HFFc6 (cell line): ENCODE results near the gene SPRED1. TPM values are rescaled to one million over a fixed set of nuclear protein-coding genes. Genes with fewer than 3 reads are reported as not detected.
A peak's percentile ranks its signal among the peaks of the same experiment; 100 is the strongest.

ENCODE experiments used
- DNase-seq: peaks from one replicate; pipeline ENCODE4 v3.0.0-alpha.2; 2018
- H3K27ac Mint-ChIP-seq: 2 replicates; pipeline ENCODE4 v1.8.0; 2020; ENCODE audit warnings: mild to moderate bottlenecking, mixed read lengths
- H3K27me3 Mint-ChIP-seq: 2 replicates; pipeline ENCODE4 v1.8.0; 2021; ENCODE audit warnings: mild to moderate bottlenecking, moderate library complexity, mixed read lengths; ENCODE audit not compliant: insufficient read depth
- H3K36me3 Mint-ChIP-seq: 2 replicates; pipeline ENCODE4 v1.8.0; 2021; ENCODE audit warnings: low read depth, mixed read lengths
- H3K4me1 Mint-ChIP-seq: 2 replicates; pipeline ENCODE4 v1.8.0; 2020; ENCODE audit warnings: low read depth, mixed read lengths
- H3K4me3 Mint-ChIP-seq: 2 replicates; pipeline ENCODE4 v1.8.0; 2020; ENCODE audit warnings: mild to moderate bottlenecking, moderate library complexity, mixed read lengths
- H3K9me3 Mint-ChIP-seq: 2 replicates; pipeline ENCODE4 v1.8.0; 2020; ENCODE audit warnings: mild to moderate bottlenecking, mixed read lengths
- total RNA-seq, 6 experiments: library from RNA; stranded (reverse); fragmentation: NEBNext Ultra II Directional; extraction: Animal tissue kit (Norgen Biotek cat#: 25700); gene quantifications; 2 replicates in 1 of 6; 3 replicates in 5 of 6; pipeline ENCODE4 v1.2.3, GENCODE V29; 2021
- TF ChIP-seq, protein P1 (sequence below): fragments of 200-600 bp; sonication (generic); IDR thresholded peaks from 2 replicates; pipeline ENCODE4 v1.5.0; 2021; ENCODE audit warnings: antibody characterized with exemption, mild to moderate bottlenecking

The SPRED1 gene
- total RNA-seq, 6 experiments from 2014 or later = 39.9 to 46.0 (median 41.7) TPM

- TF ChIP-seq, protein P1, sequence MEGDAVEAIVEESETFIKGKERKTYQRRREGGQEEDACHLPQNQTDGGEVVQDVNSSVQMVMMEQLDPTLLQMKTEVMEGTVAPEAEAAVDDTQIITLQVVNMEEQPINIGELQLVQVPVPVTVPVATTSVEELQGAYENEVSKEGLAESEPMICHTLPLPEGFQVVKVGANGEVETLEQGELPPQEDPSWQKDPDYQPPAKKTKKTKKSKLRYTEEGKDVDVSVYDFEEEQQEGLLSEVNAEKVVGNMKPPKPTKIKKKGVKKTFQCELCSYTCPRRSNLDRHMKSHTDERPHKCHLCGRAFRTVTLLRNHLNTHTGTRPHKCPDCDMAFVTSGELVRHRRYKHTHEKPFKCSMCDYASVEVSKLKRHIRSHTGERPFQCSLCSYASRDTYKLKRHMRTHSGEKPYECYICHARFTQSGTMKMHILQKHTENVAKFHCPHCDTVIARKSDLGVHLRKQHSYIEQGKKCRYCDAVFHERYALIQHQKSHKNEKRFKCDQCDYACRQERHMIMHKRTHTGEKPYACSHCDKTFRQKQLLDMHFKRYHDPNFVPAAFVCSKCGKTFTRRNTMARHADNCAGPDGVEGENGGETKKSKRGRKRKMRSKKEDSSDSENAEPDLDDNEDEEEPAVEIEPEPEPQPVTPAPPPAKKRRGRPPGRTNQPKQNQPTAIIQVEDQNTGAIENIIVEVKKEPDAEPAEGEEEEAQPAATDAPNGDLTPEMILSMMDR = no peak
- H3K27me3 Mint-ChIP-seq = peaks cover 4% of the 10 kb centered on the region
- H3K4me1 Mint-ChIP-seq = peaks cover 44% of the 10 kb centered on the region
- peaks cover 15% of the 10 kb centered on the region for H3K36me3 Mint-ChIP-seq
- peak overlapping the region; percentile 99 for H3K4me3 Mint-ChIP-seq
- H3K27ac Mint-ChIP-seq = peak overlapping the region; percentile 95
- peak; percentile 69 for DNase-seq
- H3K9me3 Mint-ChIP-seq = no peaks in the 10 kb centered on the region
These were observed 730 bp downstream of the SPRED1 start for GRCh38 chr15:38253351-38253781.

DNA sequence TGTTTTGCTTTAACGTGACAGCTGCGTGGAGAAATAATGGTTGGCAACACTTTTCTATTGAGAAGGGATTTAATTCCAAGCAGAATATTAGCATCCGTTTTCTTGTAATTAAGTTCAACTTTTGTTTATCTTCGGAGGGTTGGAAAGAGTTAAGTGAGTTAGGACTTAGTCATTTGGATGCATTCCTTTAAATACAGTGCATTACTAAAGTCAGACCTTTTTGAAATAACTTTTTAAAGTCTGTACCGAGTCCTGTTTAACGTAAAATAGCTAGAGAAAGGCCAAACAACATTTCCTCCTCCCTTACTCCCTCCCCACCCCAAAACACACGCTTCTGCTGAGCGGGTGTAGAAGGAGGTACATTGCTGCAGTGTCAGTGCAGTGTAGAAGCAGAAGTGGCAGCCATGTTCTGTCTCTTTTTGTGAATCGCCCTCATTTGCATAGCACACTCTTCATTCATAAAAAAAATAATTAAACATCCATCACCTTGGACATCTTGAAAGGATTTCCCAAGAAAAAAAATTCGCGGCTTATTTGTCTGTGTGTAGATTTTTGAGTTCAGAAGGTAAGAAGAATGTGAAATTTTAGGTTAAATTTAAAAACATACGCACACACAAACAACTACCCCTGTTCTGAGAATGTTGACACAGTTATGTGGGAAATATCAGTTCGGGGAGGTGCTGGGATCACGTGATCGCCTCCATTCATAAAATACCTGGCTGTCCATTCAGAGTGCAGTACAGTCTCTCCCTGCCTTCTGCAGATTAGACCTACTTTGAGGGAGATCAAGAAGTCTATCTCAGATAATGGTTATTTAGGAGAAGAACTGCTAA is 1.6 kb downstream of the SPRED1 start:
- TF ChIP-seq, protein P1 = no peak
- Mint-ChIP-seq H3K27ac (peak overlapping the region; percentile 95), H3K36me3 (peaks cover 15% of the 10 kb centered on the region), H3K9me3 (no peaks in the 10 kb centered on the region), H3K4me3 (peak overlapping the region; percentile 99), H3K27me3 (peaks cover 4% of the 10 kb centered on the region), H3K4me1 (peaks cover 47% of the 10 kb centered on the region)
- peak; percentile 57 for DNase-seq

DNA sequence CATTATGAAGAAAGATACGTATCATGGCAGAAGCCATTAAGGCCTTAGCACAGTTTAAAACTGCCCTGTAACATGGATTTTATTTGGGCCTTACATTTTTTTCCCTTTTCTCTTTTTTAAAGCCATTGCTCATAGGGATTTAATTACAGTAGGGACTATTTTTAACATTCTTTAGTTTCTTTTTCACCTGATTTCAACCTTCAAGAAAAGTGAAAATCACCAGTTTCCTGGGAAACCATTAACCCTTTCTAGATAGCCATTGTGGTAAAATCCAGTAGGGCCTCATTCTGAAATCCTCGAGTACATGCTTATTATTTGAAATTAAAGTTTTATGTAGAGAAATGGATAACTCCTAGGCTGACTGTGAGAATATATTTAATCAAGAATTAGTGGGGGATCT is 3.1 kb downstream of the SPRED1 start:
- no peaks in the 10 kb centered on the region for H3K9me3 Mint-ChIP-seq
- TF ChIP-seq, protein P1 = no peak
- H3K4me1 Mint-ChIP-seq = peaks cover 53% of the 10 kb centered on the region
- peaks cover 4% of the 10 kb centered on the region for H3K27me3 Mint-ChIP-seq
- H3K27ac Mint-ChIP-seq = peak overlapping the region; percentile 56
- H3K36me3 Mint-ChIP-seq = peaks cover 18% of the 10 kb centered on the region
- H3K4me3 Mint-ChIP-seq = peak overlapping the region; percentile 99
- DNase-seq = no peak

DNA sequence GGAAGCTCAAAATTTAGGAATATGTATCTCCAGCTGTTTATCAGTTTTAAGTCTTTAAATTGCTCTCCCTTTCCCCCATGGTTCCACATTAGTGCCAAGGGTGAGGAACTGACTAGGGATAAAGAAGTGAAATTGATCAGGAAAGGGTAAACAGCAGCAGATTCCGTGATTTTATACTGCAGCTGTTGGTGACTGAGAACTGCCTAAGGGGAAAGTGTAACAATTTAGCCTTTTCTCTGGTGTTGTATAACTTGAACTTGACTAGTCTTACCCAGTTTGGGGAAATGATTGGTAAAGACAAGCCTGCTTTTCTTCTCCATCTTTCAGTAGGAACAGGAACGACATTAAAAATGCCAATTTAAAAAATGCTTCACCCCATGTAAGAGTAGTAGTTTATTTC is 5.0 kb downstream of the SPRED1 start:
- TF ChIP-seq, protein P1 = no peak
- no peak for DNase-seq
- peak overlapping the region; percentile 99 for H3K4me3 Mint-ChIP-seq
- H3K27me3 Mint-ChIP-seq = peaks cover 2% of the 10 kb centered on the region; the same call in 1 of the 2 replicates
- H3K27ac Mint-ChIP-seq = peak overlapping the region; percentile 53
- peaks cover 22% of the 10 kb centered on the region for H3K36me3 Mint-ChIP-seq
- no peaks in the 10 kb centered on the region for H3K9me3 Mint-ChIP-seq
- H3K4me1 Mint-ChIP-seq = peaks cover 52% of the 10 kb centered on the region

DNA sequence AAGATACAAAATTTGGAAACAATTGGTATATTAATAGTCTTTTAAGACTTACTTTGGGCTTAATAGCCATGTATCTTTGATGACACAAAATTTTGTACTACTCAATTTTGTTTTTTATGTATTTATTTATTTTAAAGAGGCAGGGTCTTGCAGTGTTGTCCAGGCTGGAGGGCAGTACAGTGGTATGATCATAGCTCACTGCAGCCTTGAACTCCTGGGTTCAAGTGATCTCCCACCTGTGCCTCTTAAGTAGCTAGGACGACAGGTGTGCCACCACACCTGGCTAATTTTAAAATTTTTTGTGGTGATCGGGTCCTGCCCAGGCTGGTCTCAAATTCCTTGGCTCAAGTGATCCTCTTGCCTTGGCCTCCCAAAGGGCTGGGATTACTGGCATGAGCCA is 6.5 kb downstream of the SPRED1 start:
- H3K9me3 Mint-ChIP-seq = no peaks in the 10 kb centered on the region
- H3K4me1 Mint-ChIP-seq = peaks cover 52% of the 10 kb centered on the region
- DNase-seq = no peak
- TF ChIP-seq, protein P1 = no peak
- no peaks in the 10 kb centered on the region for H3K27me3 Mint-ChIP-seq
- H3K4me3 Mint-ChIP-seq = no peak overlapping the region
- H3K36me3 Mint-ChIP-seq = peaks cover 15% of the 10 kb centered on the region
- no peak overlapping the region for H3K27ac Mint-ChIP-seq
